Stimulated activated CD8-positive, alpha-beta memory T cell treated with anti-CD3 and anti-CD28 coated beads, Interleukin-15, amount 100 ng/mL, for 1 hour (primary cell): ENCODE measurements around the gene CDC42EP5.
"Not testable (repeated sequence)": the region's sequence is repeated elsewhere in the genome, so short reads cannot be mapped to it uniquely, and the experiment has no call there.

Source experiments
- DNase-seq: peaks from one replicate; pipeline ENCODE4 v3.0.0-alpha.2; 2020; ENCODE audit warnings: low read depth

The CDC42EP5 gene

DNA sequence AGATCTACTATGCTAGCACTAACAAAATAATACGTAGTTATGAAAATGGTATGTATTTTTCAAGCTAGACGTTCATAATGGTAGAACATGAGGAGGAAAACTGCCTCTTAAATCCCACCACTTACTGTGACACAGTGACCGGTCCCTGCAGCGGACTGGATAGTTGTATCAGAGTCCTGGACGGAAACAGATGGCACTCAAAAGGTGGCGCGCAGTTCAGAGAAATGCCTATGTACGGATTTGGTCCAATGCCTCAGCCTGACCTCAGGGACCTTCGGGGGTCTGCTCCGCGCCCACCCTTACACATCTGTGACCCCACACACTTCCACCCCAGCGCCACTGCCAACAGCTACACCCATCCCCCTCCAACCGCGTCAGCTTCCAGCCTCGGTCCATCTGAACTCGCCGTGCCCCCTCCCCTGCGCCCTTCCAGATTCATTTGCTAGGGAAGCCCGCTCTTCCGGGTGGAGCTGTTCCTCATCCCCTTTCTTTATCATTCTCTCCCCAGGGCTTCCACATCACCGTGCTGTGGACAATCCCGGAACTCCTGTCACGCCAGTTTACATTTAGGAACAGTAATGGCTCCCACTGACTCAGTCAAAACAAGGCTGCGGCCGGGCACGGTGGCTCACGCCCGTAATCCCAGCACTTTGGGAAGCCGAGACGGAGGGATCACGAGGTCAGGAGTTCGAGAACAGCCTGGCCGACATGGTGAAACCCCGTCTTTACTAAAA is 24.9 kb downstream of the CDC42EP5 start:
- no peak for DNase-seq

DNA sequence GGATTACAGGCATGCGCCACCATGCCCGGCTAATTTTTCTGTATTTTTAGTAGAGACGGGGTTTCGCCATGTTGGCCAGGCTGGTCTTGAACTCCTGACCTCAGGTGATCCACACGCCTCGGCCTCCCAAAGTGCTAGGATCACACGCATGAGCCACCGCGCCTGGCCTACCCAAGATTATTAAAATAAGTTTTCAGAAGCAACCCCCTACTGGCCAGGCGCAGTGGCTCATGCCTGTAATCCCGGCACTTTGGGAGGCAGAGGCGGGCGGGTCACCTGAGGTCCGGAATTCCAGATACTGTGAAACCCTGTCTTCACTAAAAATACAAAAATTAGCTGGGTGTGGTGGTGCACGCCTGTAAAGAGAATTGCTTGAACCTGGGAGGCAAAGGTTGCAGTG is 26.7 kb downstream of the CDC42EP5 start:
- not testable (repeated sequence) for DNase-seq

DNA sequence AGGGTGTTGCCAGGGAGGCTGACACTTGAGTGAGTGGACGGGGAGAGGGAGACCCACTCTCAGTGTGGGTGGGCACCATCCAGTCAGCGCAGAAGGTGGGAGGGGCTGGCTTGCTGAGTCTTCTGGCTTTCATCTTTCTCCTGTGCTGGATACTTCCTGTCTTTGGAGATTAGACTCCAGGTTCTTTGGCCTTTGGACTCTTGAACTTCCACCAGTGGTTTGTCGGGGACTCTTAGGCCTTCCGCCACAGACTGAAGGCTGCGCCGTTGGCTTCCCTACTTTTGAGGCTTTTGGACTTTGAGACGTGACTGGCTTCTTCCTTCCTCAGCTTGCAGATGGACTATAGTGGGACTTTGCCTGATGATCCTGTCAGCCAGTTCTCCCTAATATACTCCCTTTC is 28.4 kb downstream of the CDC42EP5 start:
- no peak for DNase-seq

DNA sequence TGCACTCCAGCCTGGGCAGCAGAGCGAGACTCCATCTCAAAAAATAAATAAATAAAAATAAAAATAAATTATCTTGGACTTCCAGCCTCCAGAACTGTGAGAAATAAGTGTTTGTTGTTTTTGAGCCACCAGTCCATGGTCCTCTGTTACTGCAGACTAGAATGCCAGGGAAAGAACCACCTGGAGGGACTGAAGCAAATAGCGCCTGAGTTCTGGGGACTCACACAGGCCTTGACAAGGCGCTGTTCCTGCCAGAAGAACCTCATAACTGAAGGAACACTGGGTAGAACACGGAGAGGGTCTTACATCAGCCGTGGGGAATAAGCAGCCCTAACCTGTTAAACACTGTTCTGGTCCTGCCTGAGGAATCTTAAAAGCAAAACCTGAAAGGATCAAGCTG is 32.5 kb downstream of the CDC42EP5 start:
- no peak for DNase-seq

DNA sequence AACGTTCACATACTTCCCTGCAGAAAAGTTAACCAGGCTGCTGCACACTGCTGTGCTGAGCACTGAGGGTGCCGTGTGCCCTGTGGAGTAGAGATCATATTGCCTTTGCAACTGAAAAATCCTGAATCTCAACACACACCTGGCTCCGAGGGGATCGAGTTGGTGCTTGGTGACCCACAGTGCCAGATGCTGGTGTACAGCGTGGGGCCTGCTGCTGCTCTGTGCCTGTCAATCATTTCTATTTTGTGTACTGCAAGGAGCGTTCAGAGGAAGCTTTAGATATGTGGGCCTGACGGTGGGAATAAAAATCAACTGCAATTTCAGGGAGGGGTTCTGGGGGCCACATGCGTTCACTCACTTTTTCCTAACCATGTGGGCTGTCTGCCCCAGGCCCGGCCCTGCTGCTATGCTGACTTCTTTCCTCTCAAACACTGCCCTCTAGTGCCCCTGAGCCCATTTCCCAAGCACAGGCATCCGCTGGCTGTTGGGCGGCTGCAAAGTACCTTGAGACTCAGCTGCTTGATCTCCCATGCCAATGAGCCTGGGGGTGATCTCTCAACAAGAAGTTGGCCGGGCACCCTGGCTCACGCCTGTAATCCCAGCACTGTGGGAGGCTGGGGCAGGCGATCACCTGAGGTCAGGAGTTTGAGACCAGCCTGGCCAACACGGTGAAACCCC is 33.8 kb downstream of the CDC42EP5 start:
- DNase-seq, result no peak

DNA sequence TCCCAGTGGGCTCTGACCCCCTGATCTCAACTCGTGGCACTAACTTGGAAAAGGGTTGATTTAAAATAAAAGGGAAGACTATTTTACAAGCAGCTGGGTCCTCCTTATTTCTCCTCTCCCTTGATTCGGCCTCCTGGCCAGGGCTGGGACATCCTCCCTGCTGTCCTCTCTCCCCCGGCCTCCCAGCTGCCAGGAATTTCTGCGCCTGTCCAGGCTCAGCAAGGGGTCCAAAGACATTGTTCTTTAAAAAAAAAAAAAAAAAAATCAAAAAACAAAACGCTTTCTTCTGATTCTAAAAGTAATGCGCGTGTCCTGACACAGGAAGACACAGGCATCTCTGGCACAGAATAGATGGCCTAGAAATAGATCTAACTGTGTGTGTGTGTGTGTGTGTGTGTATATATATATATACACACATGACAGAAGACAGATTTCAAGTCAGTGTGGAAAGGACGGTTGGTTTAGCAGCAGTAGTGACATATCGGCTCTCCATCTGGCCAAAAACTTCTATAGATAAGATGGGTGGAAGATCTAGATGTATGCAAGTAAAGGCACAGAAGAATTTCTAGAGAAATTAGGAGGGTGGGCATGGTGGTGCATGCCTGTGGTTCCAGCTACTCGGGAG is 36.4 kb downstream of the CDC42EP5 start:
- no peak for DNase-seq

DNA sequence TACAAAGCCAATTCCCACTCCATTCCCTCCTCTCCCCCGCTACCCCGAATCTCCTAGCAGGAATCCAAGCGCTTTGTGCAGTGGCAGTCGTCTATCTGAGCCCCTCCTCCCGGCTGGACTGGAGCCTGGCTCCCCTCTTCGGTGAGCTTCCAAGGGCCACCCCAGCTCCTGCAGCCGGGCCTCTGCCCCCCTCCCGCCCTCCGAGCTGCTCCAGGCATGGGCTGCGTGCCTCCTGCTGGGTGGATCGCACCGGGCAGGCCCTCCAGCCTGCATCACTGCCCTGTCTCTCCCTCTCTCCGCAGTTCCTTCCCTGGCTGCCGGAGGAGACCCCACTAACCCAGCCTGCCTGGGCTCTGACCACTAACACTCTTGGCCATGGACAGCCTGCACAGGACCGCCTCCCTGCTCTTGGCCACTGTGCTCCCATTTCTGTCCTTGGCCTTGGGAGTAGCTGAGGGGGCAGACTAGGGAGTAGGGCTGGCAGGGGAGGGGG is 37.0 kb downstream of the CDC42EP5 start:
- DNase-seq, result no peak

DNA sequence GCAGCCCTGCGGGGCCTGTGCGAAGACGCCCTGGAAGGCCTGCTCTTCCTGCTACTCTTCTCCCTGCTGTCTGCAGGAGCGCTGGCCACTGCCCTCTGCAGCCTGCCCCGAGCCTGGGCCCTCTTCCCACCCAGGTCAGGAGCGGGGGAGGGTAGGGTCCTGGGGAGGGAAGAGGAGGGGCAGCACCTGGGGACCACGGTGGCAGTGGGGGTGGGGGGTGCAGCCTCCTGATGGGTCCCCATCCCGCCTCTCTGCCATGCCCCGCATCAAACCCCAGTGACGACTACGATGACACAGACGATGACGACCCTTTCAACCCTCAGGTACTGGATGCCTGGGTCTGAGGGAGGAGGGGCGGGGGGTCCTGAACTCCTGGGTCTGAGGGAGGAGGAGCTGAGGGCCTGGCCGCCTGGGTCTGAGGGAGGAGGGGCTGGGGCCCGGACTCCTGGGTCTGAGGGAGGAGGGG is 37.5 kb downstream of the CDC42EP5 start:
- no peak for DNase-seq

DNA sequence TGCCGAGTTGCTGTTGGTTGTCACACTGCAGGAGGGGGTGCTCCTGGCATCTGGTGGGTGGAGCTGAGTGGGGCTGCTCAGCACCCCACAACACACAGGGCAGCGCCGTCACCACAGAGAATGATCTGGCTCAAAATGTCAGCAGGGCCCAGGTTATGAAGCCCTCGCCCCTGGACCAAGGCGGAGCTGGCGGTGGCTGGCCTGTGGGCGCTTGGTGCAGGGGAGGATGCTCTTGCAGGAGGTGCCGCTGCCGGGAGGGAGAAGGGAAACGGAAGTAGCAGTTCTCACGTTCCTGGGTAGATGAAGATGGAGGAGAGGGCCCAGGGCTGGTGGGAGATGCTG is 38.3 kb downstream of the CDC42EP5 start:
- DNase-seq, result no peak

DNA sequence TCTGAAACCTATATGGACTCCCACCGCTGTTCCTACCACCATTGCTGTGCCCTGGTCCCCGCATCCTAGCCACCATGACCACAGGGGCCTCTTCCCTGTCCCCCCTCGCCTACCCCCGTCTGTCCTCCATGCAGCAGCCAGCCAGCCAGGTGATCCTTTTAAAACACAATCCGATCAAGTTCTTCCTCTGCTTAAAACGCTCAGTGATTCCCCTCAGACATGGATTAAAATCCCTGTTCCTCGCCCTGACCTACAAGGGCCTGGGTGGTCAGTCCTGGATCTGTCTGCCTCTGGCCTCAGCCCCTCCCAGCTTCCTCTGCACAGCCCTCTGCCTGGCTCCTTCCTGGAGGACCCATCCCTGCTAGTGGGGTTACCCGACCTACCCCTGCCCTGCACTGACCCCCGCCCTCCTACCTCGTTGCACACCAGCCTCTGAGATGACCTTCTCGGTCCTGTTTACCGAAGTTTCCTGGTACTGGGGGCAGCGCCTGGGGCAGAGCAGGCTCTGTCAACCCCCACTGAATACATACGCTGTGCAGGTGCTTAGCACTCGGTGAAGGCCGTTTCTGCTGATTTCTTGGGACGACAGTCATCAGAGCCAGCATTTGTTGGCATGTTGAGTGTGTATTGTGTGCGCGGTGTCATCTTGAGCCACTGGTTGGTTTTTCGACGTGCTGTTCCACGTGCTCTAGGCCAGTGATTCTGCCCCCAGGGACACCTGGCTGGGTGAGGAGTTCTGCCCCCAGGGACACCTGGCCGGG is 38.8 kb downstream of the CDC42EP5 start:
- no peak for DNase-seq

DNA sequence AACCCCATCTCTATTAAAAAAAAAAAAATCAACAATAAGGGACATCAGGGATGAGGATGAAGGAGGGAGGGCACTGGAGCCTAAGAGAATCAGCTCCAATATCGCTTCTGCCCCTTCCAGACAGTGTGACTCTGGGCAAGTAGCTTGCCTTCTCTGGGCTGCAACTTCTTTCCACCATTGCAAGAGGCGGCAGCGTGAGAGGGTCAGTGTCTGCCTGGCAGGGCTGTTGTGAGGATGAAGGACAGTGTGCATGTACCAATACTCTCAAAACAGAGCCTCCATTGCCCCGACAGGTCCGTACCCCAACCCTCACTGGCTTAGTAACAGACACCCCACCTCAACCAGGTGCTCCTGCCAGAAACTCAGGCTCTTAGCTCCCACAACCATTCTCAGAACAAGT is 39.4 kb downstream of the CDC42EP5 start:
- no peak for DNase-seq

DNA sequence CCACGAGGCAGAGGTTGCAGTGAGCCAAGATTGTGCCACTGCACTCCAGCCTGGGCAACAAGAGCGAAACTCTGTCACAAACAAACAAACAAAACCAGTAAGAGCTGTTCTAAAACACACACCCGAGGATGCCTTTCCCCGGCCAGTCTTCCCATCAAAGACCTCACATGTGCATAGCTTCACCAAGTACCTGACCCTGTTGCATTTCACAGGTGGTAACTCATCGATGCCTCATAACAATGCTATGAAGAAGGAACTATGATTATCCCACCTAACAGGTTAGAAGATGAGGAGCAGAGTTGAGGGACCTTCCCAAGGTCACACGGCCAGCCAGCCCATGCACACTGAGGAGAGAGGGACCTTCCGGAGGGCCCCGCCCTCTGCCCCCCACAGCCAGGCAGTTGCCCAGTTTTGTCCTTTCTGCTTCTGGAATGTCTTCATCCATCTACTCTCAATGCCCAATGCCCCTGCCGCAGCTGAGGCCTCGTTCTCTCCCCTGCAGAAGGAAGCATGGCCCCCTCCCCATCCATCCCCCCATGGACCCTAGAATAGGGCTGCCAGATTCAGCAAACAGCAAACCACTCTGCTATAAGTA is 40.9 kb downstream of the CDC42EP5 start:
- no peak for DNase-seq

DNA sequence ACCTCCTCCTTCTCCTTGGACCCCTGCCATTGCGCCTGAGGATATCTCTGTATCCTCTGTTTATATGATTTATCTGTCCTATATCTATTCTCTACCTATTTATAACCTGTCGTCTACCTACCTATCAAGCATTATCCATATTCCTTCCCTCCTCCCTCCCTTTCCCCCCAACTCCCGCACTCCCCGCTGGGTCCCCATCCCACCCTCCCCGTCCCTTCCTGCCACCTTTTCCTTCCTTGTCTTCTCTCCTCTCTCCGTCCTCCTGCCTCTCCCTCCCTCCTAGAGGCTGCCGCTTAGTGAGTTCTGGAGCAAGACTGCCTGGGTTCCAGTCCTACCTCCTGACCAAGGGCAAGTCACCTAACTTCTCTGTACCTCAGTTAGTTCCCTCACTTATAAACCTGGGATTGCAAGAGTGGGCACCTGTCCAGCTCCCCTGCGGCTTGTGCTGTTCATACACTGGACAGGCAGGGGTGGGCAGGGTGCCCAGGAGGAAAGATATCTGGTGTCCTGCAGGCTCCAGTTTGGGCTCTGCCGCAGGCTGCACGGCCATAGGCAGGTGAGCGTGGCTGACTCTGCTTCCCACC is 41.7 kb downstream of the CDC42EP5 start:
- DNase-seq, result no peak

DNA sequence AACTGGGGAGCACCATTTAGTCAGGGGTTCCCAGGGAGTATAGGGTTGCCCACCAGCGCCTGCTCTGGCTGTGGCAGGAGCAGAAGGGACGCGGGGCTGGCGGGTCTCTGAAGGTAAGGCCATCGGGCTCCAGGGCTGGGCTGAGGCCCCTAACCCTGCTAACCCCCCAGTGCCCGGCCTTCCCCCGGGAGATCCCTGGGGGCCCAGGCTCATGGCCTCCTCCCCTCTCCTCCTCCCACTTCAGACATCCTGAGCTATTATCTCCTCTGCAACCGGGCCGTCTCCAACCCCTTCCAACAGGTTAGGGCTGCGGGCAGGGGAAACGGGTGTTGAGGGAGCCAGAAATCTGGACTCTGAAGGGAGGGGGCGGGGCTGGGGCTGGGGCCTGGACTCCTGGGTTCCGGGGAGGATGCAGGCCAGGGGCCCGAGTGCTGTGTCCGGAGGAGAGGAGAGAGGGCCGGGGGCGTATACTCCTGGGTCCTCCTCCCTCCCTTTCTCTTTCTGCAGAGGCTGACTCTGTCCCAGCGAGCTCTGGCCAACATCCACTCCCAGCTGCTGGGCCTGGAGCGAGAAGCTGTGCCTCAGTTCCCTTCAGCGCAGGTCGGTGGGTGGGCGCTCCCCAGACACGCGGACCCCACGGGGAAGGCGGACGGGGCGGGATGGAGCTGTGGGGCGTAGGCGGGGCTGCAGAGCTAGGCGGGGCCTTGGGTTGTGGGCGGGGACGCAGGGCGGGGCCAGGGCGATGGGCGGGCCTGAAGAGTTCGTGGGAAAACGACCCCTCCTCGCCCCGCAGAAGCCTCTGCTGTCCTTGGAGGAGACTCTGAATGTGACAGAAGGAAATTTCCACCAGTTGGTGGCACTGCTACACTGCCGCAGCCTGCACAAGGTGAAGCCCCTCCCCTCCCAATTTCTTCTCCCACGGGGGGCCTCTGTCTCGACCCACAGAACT is 42.5 kb downstream of the CDC42EP5 start:
- peak; percentile 18 for DNase-seq

DNA sequence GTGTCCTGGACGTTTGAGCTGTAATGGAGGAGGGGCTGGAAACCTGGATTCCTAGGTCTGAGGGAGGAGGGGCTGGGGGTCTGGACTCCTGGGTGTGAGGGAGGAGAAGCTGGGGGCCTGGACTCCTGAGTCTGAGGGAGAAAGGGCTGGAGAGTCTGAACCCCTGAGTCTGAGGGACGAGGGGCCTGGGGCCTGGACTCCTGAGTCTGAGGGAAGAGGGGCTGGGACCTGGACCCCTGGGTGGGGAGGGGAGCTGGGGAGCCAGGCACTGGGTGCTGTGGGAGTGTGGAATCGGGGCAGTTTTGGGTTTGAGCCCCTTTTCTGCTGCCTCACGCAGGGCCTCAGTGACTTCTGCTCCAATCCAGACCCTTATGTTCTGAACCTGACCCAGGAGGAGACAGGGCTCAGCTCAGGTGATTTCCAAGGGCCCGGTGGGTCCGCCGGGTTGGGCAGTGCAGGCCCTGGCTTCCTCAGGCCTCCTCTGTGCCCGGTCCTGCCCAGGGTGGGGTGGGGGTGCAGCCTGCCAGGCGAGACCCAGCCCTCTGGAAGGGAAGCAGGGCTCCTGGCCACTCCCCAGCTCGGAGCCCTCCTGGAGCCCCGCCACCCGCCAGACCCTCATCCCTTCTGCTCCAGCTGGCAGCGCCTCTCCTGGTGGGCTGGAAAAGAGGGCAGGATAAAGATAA is 43.4 kb downstream of the CDC42EP5 start:
- no peak for DNase-seq

DNA sequence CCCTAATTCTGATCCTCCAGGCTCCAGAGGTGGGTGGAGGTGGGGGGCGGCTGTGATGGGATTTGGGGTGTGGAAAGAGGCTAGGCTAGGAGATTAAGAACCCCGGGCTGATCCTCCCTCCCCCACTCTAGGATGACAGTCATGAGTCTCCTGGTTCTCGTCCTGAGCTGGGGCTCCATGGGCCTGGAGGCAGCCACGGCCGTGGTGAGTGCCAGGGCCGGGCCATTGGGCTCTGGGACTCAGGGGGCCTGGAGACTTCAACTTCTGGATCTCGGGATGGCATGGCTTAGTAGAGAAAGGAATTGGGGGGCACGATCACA is 44.0 kb downstream of the CDC42EP5 start:
- DNase-seq, result no peak

DNA sequence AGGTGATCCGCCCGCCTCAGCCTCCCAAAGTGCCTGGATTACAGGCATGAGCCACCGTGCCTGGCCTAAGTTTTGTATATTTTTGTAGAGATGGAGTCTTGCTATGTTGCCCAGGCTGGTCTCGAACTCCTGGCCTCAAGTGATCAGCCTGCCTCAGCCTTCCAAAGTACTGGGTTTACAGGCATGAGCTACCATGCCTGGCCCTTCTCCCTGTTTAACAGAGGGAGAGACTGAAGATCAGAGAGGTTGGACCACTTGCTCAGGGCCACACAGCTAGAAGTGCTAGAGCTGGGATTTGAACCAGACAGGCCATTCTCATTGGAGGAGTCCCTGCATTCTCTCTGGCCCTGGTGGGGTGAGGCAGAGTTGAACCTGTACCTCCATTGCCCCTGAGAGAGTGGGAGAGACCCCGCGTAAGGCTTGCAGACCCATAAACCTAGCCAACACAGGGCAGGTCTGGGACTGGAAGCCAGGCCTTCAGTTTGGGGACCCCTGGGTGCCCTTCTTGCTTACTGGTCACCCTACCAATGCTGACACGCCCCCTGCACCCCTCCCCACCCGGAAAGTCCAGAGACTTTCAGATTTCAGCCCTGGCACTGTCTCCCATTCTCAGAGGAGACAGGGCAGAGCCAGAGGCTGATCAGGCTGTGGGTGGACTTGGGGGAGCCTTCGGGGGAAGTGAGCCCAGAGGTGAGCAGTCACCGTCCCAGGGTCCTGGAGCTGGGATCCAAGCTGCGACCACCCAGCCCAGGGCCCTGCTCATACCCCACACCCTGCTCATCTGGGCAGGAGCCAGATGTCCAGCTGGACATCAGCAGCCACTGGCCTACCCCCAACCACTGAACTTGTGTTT is 44.5 kb downstream of the CDC42EP5 start:
- DNase-seq, result no peak

DNA sequence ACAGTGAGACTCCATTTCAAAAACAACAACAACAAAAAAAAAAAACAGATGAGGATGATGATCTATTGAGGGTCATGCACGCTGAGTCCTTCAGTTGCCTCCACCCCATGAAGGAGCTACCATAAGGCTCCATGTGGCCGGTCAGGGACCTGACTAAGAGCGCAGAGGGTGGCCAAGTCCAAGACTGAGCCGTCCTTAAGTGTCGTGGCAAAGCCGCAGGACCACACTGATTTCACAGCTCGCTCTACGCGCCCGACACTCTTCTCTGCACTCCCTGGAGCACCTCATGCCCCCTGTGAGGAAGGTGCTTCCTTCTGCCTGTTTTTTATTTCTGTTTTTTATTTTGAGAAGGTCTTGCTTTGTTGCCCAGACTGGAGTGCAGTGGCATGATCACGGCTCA is 45.5 kb downstream of the CDC42EP5 start:
- DNase-seq, result no peak

DNA sequence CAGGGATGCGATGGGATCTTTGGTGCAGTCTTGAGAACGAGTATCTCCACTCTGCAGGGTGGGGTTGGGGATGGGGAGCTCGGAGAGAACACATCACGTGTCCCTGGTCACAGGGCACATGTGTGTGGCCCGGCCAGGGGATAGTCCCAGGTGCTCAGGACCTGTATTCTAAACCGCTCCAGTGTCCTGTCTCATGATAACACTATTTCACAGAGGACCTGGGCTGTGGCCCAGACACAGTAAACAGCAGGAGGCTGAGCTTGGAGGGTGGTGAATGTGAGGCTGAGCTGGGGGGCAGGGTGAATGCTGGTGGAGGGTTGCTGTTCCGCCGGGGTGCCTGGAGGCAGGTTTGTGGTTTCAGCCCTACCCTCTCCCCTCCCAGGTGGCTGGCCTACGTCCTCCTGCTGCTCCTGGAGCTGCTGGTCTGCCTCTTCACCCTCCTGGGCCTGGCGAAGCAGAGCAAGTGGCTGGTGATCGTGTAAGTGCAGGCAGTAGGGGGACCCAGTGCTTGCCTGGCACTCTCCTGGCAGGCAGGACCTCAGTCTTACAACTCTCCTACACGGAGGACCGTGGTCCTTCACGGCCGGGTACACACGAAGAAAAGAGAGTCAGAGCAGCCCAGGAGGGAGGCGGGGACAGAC is 46.7 kb downstream of the CDC42EP5 start:
- no peak for DNase-seq
